IPS DF 6.9 (cell line): ENCODE results near the gene ANKMY1.

Experiments used
- DNase-seq: peaks from one replicate; pipeline ENCODE4 v3.0.0-alpha.2; 2013; ENCODE audit warnings: low read depth, low spot score
- H3K27ac ChIP-seq: one replicate; pipeline ENCODE4 v1.5.1; 2013; ENCODE audit warnings: low read length, control low read depth
- H3K27me3 ChIP-seq: 2 replicates; pipeline ENCODE4 v1.6.1; 2013; ENCODE audit warnings: mild to moderate bottlenecking, low read length; ENCODE audit not compliant: control insufficient read depth, insufficient read depth
- H3K36me3 ChIP-seq: 2 replicates; pipeline ENCODE4 v1.6.1; 2013; ENCODE audit warnings: low read length; ENCODE audit not compliant: control insufficient read depth, insufficient read depth
- H3K4me1 ChIP-seq: 2 replicates; pipeline ENCODE4 v1.6.1; 2013; ENCODE audit warnings: low read length; ENCODE audit not compliant: control insufficient read depth, insufficient read depth
- H3K4me3 ChIP-seq: 2 replicates; pipeline ENCODE4 v1.5.1; 2013; ENCODE audit warnings: mild to moderate bottlenecking, low read length
- H3K9me3 ChIP-seq: 2 replicates; pipeline ENCODE4 v1.6.1; 2013; ENCODE audit warnings: low read length, inconsistent platforms; ENCODE audit not compliant: control insufficient read depth, insufficient read depth
- WGBS: extraction: QIAGEN DNeasy Blood & Tissue Kit; methylation state at CpG from one replicate; pipeline ENCODE4 v1.1.7; 2013; ENCODE audit warnings: mixed read lengths, missing lambda C conversion rate; ENCODE audit not compliant: insufficient read length, insufficient coverage; 5-methylcytosine and 5-hydroxymethylcytosine counted together

ANKMY1 gene

DNA sequence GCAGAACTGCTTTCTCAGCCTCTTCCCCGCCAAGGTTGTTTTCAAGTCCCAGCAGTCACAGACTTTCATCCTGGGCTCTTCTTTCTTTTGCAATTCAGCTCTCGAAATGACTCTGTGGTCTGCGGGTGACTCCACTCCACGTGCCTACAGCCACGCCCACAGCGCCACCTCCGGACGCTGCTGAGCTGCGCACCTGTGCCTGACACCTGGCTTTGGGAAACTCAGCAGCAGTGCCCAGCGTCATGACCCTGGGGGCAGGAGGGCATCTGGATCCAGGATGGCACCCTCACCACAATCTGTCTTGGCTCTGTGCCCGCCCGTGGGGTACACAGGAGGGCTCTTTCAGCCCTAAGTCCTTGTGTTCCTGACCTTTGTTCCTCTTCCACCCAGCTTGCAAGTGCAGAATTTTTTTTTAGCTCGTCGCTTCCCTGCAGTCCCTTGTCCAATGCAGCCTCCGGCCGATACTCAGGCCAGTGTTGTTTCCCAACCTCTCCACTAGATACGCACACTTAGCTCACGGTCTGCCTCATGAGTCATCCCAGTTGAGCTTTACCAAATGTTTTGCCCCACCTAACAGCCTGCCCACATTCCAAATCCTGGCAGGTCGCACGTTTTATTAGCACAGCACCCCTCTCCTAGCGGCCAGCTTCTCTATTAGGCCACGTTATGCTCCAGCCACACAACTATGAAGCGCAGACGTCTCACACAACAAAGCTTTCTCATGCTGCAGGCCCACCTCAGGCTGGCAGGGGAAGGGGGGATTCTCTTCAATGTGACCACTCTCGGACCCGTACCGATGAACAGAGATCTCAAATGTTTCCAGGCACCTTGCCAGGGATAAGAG lies 22.2 kb upstream of the ANKMY1 start:
- H3K27ac ChIP-seq = no peak overlapping the region
- no peak for DNase-seq
- H3K27me3 ChIP-seq = no peaks in the 10 kb centered on the region
- H3K4me3 ChIP-seq = no peak overlapping the region
- peaks cover 4% of the 10 kb centered on the region for H3K4me1 ChIP-seq
- WGBS = no CpG with 5 or more reads among the region's 27 CpGs
- no peaks in the 10 kb centered on the region for H3K36me3 ChIP-seq
- no peaks in the 10 kb centered on the region for H3K9me3 ChIP-seq

DNA sequence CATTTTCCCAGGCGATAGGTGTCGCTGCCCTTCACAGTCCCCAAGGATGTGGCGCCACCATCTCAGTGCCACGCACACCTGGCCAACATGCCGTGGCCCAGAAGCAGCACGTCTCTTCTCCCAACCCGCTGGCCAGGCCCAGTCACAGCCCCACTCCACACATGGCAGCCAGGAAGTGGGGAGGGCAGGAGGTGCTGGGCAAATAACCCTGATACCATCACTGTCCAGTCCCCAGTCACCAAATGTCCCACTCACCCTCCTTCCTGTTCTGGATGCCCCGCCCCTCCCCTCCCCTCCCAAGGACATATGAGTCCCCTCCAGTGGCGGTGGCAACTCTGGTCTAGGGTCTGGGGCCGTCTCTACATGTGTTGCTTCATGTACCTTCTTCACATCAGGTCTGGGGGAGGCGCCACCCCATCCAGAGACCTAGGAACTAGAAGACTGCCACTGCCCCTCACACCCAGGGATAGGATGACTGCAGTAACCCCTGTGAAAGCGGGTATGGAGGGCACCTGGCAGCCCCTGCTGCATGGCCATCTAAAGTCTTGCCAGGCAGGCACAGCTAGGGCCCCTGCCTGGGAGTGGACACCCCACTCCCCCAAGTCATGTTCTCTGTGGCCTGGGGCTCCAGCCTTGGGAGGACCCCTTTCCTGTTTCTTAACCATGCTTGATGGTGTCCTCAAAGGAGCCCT lies 21.4 kb upstream of the ANKMY1 start:
- Histone ChIP-seq H3K27me3 (no peaks in the 10 kb centered on the region), H3K4me1 (peaks cover 2% of the 10 kb centered on the region; the same call in 1 of the 2 replicates), H3K36me3 (no peaks in the 10 kb centered on the region), H3K4me3 (no peak overlapping the region), H3K9me3 (no peaks in the 10 kb centered on the region), H3K27ac (no peak overlapping the region)
- DNase-seq = no peak
- no CpG with 5 or more reads among the region's 12 CpGs for WGBS

DNA sequence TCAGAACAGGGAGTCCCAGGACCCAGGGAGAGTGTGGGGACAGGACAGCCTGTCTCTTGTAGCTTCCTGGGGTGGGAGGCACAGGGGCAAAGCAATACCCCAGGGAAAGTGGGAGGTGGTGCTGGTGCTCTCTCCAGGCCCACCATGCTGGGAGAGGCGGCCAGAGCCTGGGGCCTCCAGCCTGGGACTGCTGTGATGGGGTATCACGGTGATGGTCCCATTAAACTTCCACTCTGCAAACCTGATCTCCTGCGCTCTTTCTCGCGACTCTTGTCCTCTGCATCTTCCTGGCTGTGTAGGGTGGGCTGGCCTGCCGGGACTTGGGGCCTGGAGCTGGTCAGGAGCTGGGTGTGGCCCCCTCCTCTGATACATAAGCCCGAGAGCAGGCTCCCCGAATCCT lies 20.7 kb upstream of the ANKMY1 start:
- H3K4me1 ChIP-seq = peaks cover 2% of the 10 kb centered on the region; the same call in 1 of the 2 replicates
- WGBS = no CpG with 5 or more reads among the region's 8 CpGs
- H3K36me3 ChIP-seq = no peaks in the 10 kb centered on the region
- DNase-seq = no peak
- H3K27me3 ChIP-seq = no peaks in the 10 kb centered on the region
- no peak overlapping the region for H3K4me3 ChIP-seq
- H3K9me3 ChIP-seq = no peaks in the 10 kb centered on the region
- H3K27ac ChIP-seq = no peak overlapping the region

DNA sequence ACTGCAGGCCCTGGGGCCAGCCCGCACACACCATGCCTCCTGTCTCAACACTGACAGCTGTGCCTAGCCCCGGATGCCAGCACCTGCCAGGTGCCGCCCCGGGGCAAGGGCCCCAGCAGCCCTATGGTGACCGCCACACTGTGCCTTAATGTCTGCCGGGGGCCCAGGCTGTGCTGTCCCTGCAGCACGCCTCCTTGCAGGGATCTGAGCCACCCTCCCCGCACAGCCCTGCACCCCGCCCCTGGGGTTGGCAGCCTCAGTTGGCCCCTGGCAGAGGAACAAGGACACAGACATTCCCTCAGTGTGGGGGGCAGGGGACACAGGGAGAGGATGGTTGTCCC lies 20.3 kb upstream of the ANKMY1 start:
- no peak for DNase-seq
- H3K27me3 ChIP-seq = no peaks in the 10 kb centered on the region
- no peak overlapping the region for H3K27ac ChIP-seq
- H3K4me3 ChIP-seq = no peak overlapping the region
- H3K36me3 ChIP-seq = no peaks in the 10 kb centered on the region
- no peaks in the 10 kb centered on the region for H3K9me3 ChIP-seq
- WGBS = no CpG with 5 or more reads among the region's 9 CpGs
- H3K4me1 ChIP-seq = peaks cover 2% of the 10 kb centered on the region; the same call in 1 of the 2 replicates

GRCh38 chr2:240577281-240578109 lies 19.7 kb upstream of the ANKMY1 start:
- H3K4me3 ChIP-seq = no peak overlapping the region; the same call in 1 of the 2 replicates
- H3K4me1 ChIP-seq = peaks cover 2% of the 10 kb centered on the region; the same call in 1 of the 2 replicates
- no peak overlapping the region for H3K27ac ChIP-seq
- no peak for DNase-seq
- no peaks in the 10 kb centered on the region for H3K9me3 ChIP-seq
- no peaks in the 10 kb centered on the region for H3K36me3 ChIP-seq
- WGBS = no CpG with 5 or more reads among the region's 26 CpGs
- no peaks in the 10 kb centered on the region for H3K27me3 ChIP-seq

- H3K36me3 ChIP-seq = no peaks in the 10 kb centered on the region
- H3K9me3 ChIP-seq = no peaks in the 10 kb centered on the region
- DNase-seq = no peak
- H3K27ac ChIP-seq = no peak overlapping the region
- H3K27me3 ChIP-seq = no peaks in the 10 kb centered on the region
- peaks cover 2% of the 10 kb centered on the region; the same call in 1 of the 2 replicates for H3K4me1 ChIP-seq
- H3K4me3 ChIP-seq = no peak overlapping the region
- WGBS = no CpG with 5 or more reads among the region's 32 CpGs
These were observed 18.8 kb upstream of the ANKMY1 start for GRCh38 chr2:240576436-240577205.

DNA sequence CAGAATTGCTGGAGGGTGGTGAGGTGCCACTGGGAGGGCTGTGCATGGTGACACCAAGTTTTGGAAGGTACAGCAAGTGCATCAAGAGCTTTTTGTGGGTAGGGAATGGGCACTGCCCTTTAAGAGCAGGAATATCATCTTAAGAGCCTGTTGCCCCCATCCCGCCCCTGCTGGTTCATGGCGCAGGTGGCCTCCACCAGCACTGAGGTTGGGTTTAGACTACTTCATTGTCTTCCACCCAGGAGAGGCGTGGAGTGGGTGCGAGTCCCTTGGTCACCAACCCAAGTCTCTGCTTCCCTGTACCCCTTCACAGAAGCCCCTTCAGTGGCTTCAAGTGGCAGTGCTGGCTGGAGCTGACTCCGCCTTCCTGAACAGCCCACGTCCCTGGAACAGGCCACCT lies 18.2 kb upstream of the ANKMY1 start:
- Histone ChIP-seq H3K27me3 (no peaks in the 10 kb centered on the region), H3K4me1 (peaks cover 2% of the 10 kb centered on the region; the same call in 1 of the 2 replicates), H3K36me3 (no peaks in the 10 kb centered on the region), H3K9me3 (no peaks in the 10 kb centered on the region), H3K4me3 (no peak overlapping the region), H3K27ac (no peak overlapping the region)
- DNase-seq = no peak
- WGBS = no CpG with 5 or more reads among the region's 6 CpGs

DNA sequence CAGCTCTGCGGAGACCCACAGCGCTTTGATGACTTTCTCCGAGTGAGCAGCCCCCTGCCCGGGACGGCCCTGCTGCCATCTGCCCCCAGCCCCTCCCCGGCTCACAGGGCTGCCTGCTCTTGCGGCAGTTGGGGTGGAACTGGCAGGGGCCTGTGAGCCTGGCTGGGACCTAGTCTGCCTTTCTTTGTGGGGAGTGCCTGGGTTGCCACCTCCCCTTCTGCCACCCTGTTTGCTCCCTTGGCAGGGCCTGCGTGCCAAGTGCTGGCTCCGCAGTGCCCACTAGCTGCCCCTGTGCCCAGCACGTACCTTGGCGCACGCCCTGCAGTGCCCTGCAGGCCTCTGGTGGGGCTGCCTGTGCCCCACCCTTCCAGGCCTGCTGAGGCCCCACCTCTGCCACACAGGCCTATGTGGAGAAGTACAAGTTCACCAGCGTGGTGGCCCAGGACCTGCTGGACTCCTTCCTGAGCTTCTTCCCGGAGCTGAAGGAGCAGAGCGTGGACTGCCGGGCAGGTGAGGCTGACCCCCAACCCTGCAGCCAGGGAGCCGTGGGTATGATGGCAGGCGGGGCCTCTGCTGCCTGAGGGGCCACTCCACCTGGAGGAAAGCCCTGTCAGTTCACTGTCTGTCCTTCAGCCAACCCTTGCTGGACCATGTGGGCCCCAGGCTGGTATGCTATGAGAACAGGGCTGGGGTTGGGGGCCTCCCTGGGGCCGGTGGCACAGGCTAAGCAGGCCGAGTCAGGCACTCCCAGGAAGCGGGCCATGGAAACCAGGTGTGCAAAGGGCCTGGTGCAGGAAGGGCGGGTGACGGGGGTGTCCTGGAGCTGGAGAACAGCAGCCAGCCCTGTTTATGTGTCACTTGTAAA lies 17.5 kb upstream of the ANKMY1 start:
- WGBS = no CpG with 5 or more reads among the region's 23 CpGs
- Histone ChIP-seq H3K36me3 (no peaks in the 10 kb centered on the region), H3K4me1 (peaks cover 2% of the 10 kb centered on the region; the same call in 1 of the 2 replicates), H3K4me3 (no peak overlapping the region), H3K27ac (no peak overlapping the region), H3K27me3 (no peaks in the 10 kb centered on the region), H3K9me3 (no peaks in the 10 kb centered on the region)
- DNase-seq = no peak

GRCh38 chr2:240574386-240575100 lies 16.8 kb upstream of the ANKMY1 start:
- peaks cover 1% of the 10 kb centered on the region; the same call in 1 of the 2 replicates for H3K4me1 ChIP-seq
- peaks cover 2% of the 10 kb centered on the region for H3K27me3 ChIP-seq
- no peak overlapping the region for H3K4me3 ChIP-seq
- WGBS = no CpG with 5 or more reads among the region's 21 CpGs
- no peak overlapping the region for H3K27ac ChIP-seq
- no peaks in the 10 kb centered on the region for H3K36me3 ChIP-seq
- DNase-seq = no peak
- no peaks in the 10 kb centered on the region for H3K9me3 ChIP-seq
